ENCODE results near the gene CAPS. TPM values are rescaled to one million over a fixed set of nuclear protein-coding genes. Genes with fewer than 3 reads are reported as not detected.

Gene CAPS
- total RNA-seq, 1 experiment from 2014 or later, result 2.3 TPM

DNA sequence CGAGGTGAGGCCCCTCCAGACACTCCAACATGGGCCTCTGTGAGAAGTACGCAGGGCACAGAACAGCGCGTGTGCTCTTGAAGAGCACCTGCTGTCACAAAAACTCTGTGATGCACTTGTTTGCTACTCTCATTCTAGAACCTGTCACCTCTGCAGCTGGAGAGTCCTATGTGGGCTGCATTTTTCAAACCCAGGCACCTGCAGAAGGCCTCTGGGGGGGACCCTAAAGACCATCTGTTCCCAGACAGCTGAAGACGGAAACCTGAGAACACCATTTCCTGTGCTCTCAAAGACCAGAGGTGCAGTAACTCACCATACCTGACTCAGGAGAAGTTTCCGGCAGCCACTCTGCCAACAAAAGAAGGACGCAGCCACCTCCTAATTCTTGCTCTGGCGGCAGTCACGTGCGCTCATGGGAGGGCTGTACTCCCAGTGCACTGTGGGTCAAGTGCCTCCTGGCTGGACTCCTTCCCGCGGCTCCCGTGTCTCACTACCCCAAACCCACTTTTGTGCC lies 35.8 kb downstream of the CAPS start:
- no CpG with 5 or more reads among the region's 13 CpGs for WGBS (ENCODE audit: extremely low coverage, insufficient read length, low lambda C conversion rate)
- H4K91ac ChIP-seq (ENCODE audit: insufficient read length, low read depth, low read length), result no peak overlapping the region
- no peak overlapping the region for H3T11ph ChIP-seq (ENCODE audit: low read length)
- H3K4me1 ChIP-seq (ENCODE audit: insufficient read depth, low read length), result peaks cover 27% of the 10 kb centered on the region
- H3K23ac ChIP-seq (ENCODE audit: insufficient read length, low read depth, low read length), result no peak overlapping the region
- no peak overlapping the region for H3K14ac ChIP-seq (ENCODE audit: insufficient read depth, low read length)
- no peak overlapping the region for H2BK12ac ChIP-seq (ENCODE audit: insufficient read length, low read depth, low read length)
- H3K9me3 ChIP-seq (ENCODE audit: control insufficient read depth, low read depth, low read length), result no peaks in the 10 kb centered on the region
- no peak overlapping the region for H2BK20ac ChIP-seq (ENCODE audit: low read depth, low read length, poor library complexity, severe bottlenecking)
- no peak overlapping the region for H3K18ac ChIP-seq (ENCODE audit: insufficient read length, low read depth, low read length)
- H3K9ac ChIP-seq (ENCODE audit: extremely low read depth, insufficient read length, low read length), result no peak overlapping the region
- no peak overlapping the region for H2AFZ ChIP-seq (ENCODE audit: low read length)
- TF ChIP-seq, protein P1, sequence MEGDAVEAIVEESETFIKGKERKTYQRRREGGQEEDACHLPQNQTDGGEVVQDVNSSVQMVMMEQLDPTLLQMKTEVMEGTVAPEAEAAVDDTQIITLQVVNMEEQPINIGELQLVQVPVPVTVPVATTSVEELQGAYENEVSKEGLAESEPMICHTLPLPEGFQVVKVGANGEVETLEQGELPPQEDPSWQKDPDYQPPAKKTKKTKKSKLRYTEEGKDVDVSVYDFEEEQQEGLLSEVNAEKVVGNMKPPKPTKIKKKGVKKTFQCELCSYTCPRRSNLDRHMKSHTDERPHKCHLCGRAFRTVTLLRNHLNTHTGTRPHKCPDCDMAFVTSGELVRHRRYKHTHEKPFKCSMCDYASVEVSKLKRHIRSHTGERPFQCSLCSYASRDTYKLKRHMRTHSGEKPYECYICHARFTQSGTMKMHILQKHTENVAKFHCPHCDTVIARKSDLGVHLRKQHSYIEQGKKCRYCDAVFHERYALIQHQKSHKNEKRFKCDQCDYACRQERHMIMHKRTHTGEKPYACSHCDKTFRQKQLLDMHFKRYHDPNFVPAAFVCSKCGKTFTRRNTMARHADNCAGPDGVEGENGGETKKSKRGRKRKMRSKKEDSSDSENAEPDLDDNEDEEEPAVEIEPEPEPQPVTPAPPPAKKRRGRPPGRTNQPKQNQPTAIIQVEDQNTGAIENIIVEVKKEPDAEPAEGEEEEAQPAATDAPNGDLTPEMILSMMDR (conservative IDR thresholded peaks at IDR 0.05), result no peak
- DNase-seq, result no peak
- H3K4me2 ChIP-seq (ENCODE audit: insufficient read depth, insufficient read length, low read length), result no peak overlapping the region
- no peak overlapping the region for H3K27ac ChIP-seq (ENCODE audit: insufficient read length, low read depth, low read length)
- H3K9me3 Mint-ChIP-seq, result no peaks in the 10 kb centered on the region
- no peaks in the 10 kb centered on the region for H3K23me2 ChIP-seq (ENCODE audit: insufficient read length, low read depth, low read length, poor library complexity, severe bottlenecking)
- H3K36me3 Mint-ChIP-seq (ENCODE audit: insufficient read depth in 1 of 3, low read depth in 3 of 3), result peaks cover 8 to 20% (median 13%) of the 10 kb centered on the region in 3 experiments
- no peak overlapping the region for H2AK5ac ChIP-seq (ENCODE audit: insufficient read length, low read length)
- no peaks in the 10 kb centered on the region for H3K27me3 ChIP-seq (ENCODE audit: insufficient read depth, low read length)
- no peak overlapping the region for H3K56ac ChIP-seq (ENCODE audit: insufficient read length, low read depth, low read length)
- peaks cover 1% of the 10 kb centered on the region for H3K27me3 Mint-ChIP-seq (ENCODE audit: low read depth)
- peaks cover 73 to 79% of the 10 kb centered on the region in 2 experiments for H3K4me1 Mint-ChIP-seq
- no peak overlapping the region for H2BK15ac ChIP-seq (ENCODE audit: low read depth, low read length)
- H4K8ac ChIP-seq (replicated peaks; ENCODE audit: insufficient read length, low read depth, low read length), result no peak overlapping the region
- peaks cover 10% of the 10 kb centered on the region for H3K79me1 ChIP-seq (ENCODE audit: insufficient read depth, low read depth, low read length, poor library complexity, severe bottlenecking)
- H4K20me1 ChIP-seq (ENCODE audit: control insufficient read depth, insufficient read depth, insufficient read length), result no peaks in the 10 kb centered on the region
- no peak overlapping the region; a peak in 1 of 5 replicates for H3K4me3 Mint-ChIP-seq
- peak overlapping the region in 2 of 3 experiments; percentile 88 to 89; a peak in 4 of 7 replicates for H3K27ac Mint-ChIP-seq
- peaks cover 3% of the 10 kb centered on the region; the same call in 1 of the 2 replicates for H3K79me2 ChIP-seq (ENCODE audit: insufficient read depth, low read length)
- no peak overlapping the region for H2BK5ac ChIP-seq (ENCODE audit: insufficient read length, low read length)
- H4K5ac ChIP-seq (ENCODE audit: insufficient read length, low read depth, low read length), result no peak overlapping the region
- no peak overlapping the region for H2BK120ac ChIP-seq (ENCODE audit: low read depth, low read length, poor library complexity, severe bottlenecking)
- no peak overlapping the region for H3K4ac ChIP-seq (ENCODE audit: low read depth, low read length)
